Mesenchymal stem cell (in vitro differentiated cells and primary cell): ENCODE measurements around the gene CLIP1.

Source experiments
- DNase-seq: peaks from one replicate; pipeline ENCODE4 v3.0.0-alpha.2; 2013
- H2AFZ ChIP-seq: one replicate; pipeline ENCODE4 v1.6.1; 2013; ENCODE audit warnings: low read depth, mild to moderate bottlenecking, control low read depth, inconsistent platforms, low read length, moderate library complexity
- H2AK5ac ChIP-seq: 2 replicates; pipeline ENCODE4 v1.6.1; 2013; ENCODE audit warnings: low read length, moderate library complexity, mild to moderate bottlenecking, inconsistent platforms; ENCODE audit not compliant: severe bottlenecking
- H2BK120ac ChIP-seq: one replicate; pipeline ENCODE4 v1.6.1; 2013; ENCODE audit warnings: low read depth, mild to moderate bottlenecking, inconsistent platforms, low read length, moderate library complexity
- H2BK12ac ChIP-seq, 2 experiments: one replicate each; pipeline ENCODE4 v1.6.1; 2013; ENCODE audit warnings: inconsistent platforms in 2 of 2, low read length in 2 of 2, mild to moderate bottlenecking in 2 of 2, moderate library complexity in 2 of 2, control low read depth in 1 of 2
- H2BK15ac ChIP-seq: one replicate; pipeline ENCODE4 v1.6.1; 2013; ENCODE audit warnings: mild to moderate bottlenecking, low read depth, inconsistent platforms; ENCODE audit not compliant: poor library complexity, severe bottlenecking
- H2BK5ac ChIP-seq: 2 replicates; pipeline ENCODE4 v1.6.1; 2013; ENCODE audit warnings: low read depth, mild to moderate bottlenecking, low read length, control low read depth, inconsistent platforms; ENCODE audit not compliant: poor library complexity, severe bottlenecking
- H3K14ac ChIP-seq, 2 experiments: one replicate each; pipeline ENCODE4 v1.6.1; 2013; ENCODE audit warnings: inconsistent platforms in 2 of 2, low read length in 2 of 2, control low read depth in 1 of 2, mild to moderate bottlenecking in 1 of 2, moderate library complexity in 1 of 2
- H3K18ac ChIP-seq, 2 experiments: one replicate each; pipeline ENCODE4 v1.6.1; 2013; ENCODE audit warnings: inconsistent platforms in 2 of 2, low read length in 2 of 2, control low read depth in 1 of 2, low read depth in 1 of 2, mild to moderate bottlenecking in 1 of 2
- H3K23ac ChIP-seq, 2 experiments: one replicate each; pipeline ENCODE4 v1.6.1; 2013; ENCODE audit warnings: inconsistent platforms in 2 of 2, low read length in 2 of 2, mild to moderate bottlenecking in 2 of 2, moderate library complexity in 2 of 2, control low read depth in 1 of 2
- H3K27ac ChIP-seq: 2 replicates; pipeline ENCODE4 v1.5.1; 2013; ENCODE audit warnings: mild to moderate bottlenecking, moderate library complexity, low read length, control low read depth, inconsistent platforms; ENCODE audit not compliant: poor library complexity, severe bottlenecking
- H3K27me3 ChIP-seq, 2 experiments: 2 replicates each; pipeline versions ENCODE4 v1.6.1 to v1.7.0; 2013; ENCODE audit warnings: low read length in 2 of 2, mild to moderate bottlenecking in 2 of 2, moderate library complexity in 2 of 2, control low read depth in 1 of 2, inconsistent platforms in 1 of 2; ENCODE audit not compliant: control insufficient read depth in 1 of 2, insufficient read depth in 1 of 2
- H3K36me3 ChIP-seq, 2 experiments: 2 replicates each; pipeline versions ENCODE4 v1.6.1 to v1.7.0; 2013; ENCODE audit warnings: low read length in 2 of 2, control low read depth in 1 of 2, inconsistent platforms in 1 of 2, low read depth in 1 of 2, mild to moderate bottlenecking in 1 of 2; ENCODE audit not compliant: insufficient read depth in 2 of 2, control insufficient read depth in 1 of 2
- H3K4ac ChIP-seq, 2 experiments: one replicate each; pipeline ENCODE4 v1.6.1; 2013; ENCODE audit warnings: inconsistent platforms in 2 of 2, low read length in 2 of 2, mild to moderate bottlenecking in 2 of 2, moderate library complexity in 2 of 2, control low read depth in 1 of 2, low read depth in 1 of 2
- H3K4me1 ChIP-seq: 2 replicates; pipeline ENCODE4 v1.6.1; 2013; ENCODE audit warnings: low read depth, low read length, control low read depth; ENCODE audit not compliant: control insufficient read depth, insufficient read depth
- H3K4me2 ChIP-seq: 2 replicates; pipeline ENCODE4 v1.6.1; 2013; ENCODE audit warnings: low read length, mild to moderate bottlenecking, inconsistent platforms; ENCODE audit not compliant: poor library complexity, severe bottlenecking
- H3K4me3 ChIP-seq, 2 experiments: 2 replicates each; pipeline versions ENCODE4 v1.5.1 to v1.7.0; 2013; ENCODE audit warnings: low read length in 2 of 2, mild to moderate bottlenecking in 2 of 2, control low read depth in 1 of 2, low read depth in 1 of 2; ENCODE audit not compliant: insufficient read depth in 1 of 2
- H3K79me1 ChIP-seq: replicated peaks from 2 replicates; pipeline ENCODE4 v1.6.1; 2013; ENCODE audit warnings: mild to moderate bottlenecking, control low read depth, low read length, inconsistent platforms; ENCODE audit not compliant: poor library complexity, severe bottlenecking
- H3K9ac ChIP-seq: 2 replicates; pipeline ENCODE4 v1.7.0; 2013; ENCODE audit warnings: mild to moderate bottlenecking, low read length, moderate library complexity
- H3K9me3 ChIP-seq: 2 replicates; pipeline ENCODE4 v1.7.0; 2013; ENCODE audit warnings: mild to moderate bottlenecking, low read length; ENCODE audit not compliant: control insufficient read depth
- H4K8ac ChIP-seq: one replicate; pipeline ENCODE4 v1.6.1; 2013; ENCODE audit warnings: inconsistent platforms, mild to moderate bottlenecking, low read length, moderate library complexity
- H4K91ac ChIP-seq: one replicate; pipeline ENCODE4 v1.6.1; 2013; ENCODE audit warnings: mild to moderate bottlenecking, low read length, inconsistent platforms
- WGBS: methylation state at CpG from one replicate; pipeline ENCODE4 v1.1.7; 2013; ENCODE audit warnings: mixed read lengths; 5-methylcytosine and 5-hydroxymethylcytosine counted together

Gene CLIP1

GRCh38 chr12:122393817-122394216, 28.7 kb downstream of the CLIP1 start:
- no peak overlapping the region for H3K4me2 ChIP-seq
- no peak overlapping the region for H3K14ac ChIP-seq

GRCh38 chr12:122392411-122392810, 30.1 kb downstream of the CLIP1 start:
- no peak overlapping the region for H3K4me3 ChIP-seq
- no peak overlapping the region for H3K23ac ChIP-seq
- H2BK15ac ChIP-seq = no peak overlapping the region
- H4K91ac ChIP-seq = no peak overlapping the region
- no peak overlapping the region for H2AFZ ChIP-seq
- no peak overlapping the region for H3K9ac ChIP-seq
- H3K9me3 ChIP-seq = no peaks in the 10 kb centered on the region
- no peak overlapping the region for H2BK120ac ChIP-seq
- H3K14ac ChIP-seq = no peak overlapping the region
- H3K4ac ChIP-seq = no peak overlapping the region
- peaks cover 1% of the 10 kb centered on the region for H3K4me1 ChIP-seq
- no peak overlapping the region for H3K27ac ChIP-seq
- DNase-seq = no peak
- 100% methylated on average over 1 of the region's 5 CpGs for WGBS
- peaks cover 3 to 5% of the 10 kb centered on the region in 2 experiments for H3K36me3 ChIP-seq
- no peak overlapping the region for H2BK5ac ChIP-seq
- H3K4me2 ChIP-seq = no peak overlapping the region
- no peak overlapping the region for H4K8ac ChIP-seq
- no peak overlapping the region for H2AK5ac ChIP-seq
- no peaks in the 10 kb centered on the region for H3K27me3 ChIP-seq
- H3K18ac ChIP-seq = no peak overlapping the region
- no peak overlapping the region for H2BK12ac ChIP-seq
- H3K79me1 ChIP-seq = peaks cover 21% of the 10 kb centered on the region

More at GRCh38 chr12:122393817-122394216, 28.7 kb downstream of the CLIP1 start:
- no peak overlapping the region for H2BK15ac ChIP-seq
- peaks cover 1% of the 10 kb centered on the region for H3K4me1 ChIP-seq
- H2BK120ac ChIP-seq = no peak overlapping the region
- no peaks in the 10 kb centered on the region for H3K27me3 ChIP-seq
- DNase-seq = no peak
- H3K23ac ChIP-seq = no peak overlapping the region
- WGBS = 91% methylated on average over 4 of the region's 4 CpGs
- peak overlapping the region; percentile 39 for H3K9ac ChIP-seq
- H3K27ac ChIP-seq = no peak overlapping the region
- H3K4me3 ChIP-seq = no peak overlapping the region
- no peak overlapping the region for H2AFZ ChIP-seq
- no peaks in the 10 kb centered on the region for H3K9me3 ChIP-seq
- H2BK5ac ChIP-seq = no peak overlapping the region
- H2AK5ac ChIP-seq = no peak overlapping the region
- peaks cover 21% of the 10 kb centered on the region for H3K79me1 ChIP-seq
- H3K4ac ChIP-seq = no peak overlapping the region
- peaks cover 3 to 5% of the 10 kb centered on the region in 2 experiments for H3K36me3 ChIP-seq
- no peak overlapping the region for H4K8ac ChIP-seq
- no peak overlapping the region for H3K18ac ChIP-seq
- H2BK12ac ChIP-seq = no peak overlapping the region
- H4K91ac ChIP-seq = no peak overlapping the region

- H2BK12ac ChIP-seq = no peak overlapping the region
- H3K27me3 ChIP-seq = no peaks in the 10 kb centered on the region
These were observed 32.8 kb downstream of the CLIP1 start for GRCh38 chr12:122389677-122390076.

GRCh38 chr12:122387887-122388286, 34.6 kb downstream of the CLIP1 start:
- no peak for DNase-seq
- Histone ChIP-seq H3K36me3 (peaks cover 3 to 4% of the 10 kb centered on the region in 2 experiments), H2BK15ac (no peak overlapping the region), H3K4me1 (no peaks in the 10 kb centered on the region), H2AK5ac (no peak overlapping the region), H3K4ac (no peak overlapping the region), H2BK120ac (no peak overlapping the region), H3K23ac (no peak overlapping the region), H3K79me1 (peaks cover 24% of the 10 kb centered on the region), H4K8ac (no peak overlapping the region), H4K91ac (no peak overlapping the region), H3K9ac (no peak overlapping the region), H3K4me3 (no peak overlapping the region), H3K18ac (no peak overlapping the region), H3K27ac (no peak overlapping the region), H2BK12ac (no peak overlapping the region), H3K4me2 (no peak overlapping the region), H3K14ac (no peak overlapping the region), H3K9me3 (no peaks in the 10 kb centered on the region), H2BK5ac (no peak overlapping the region), H3K27me3 (no peaks in the 10 kb centered on the region), H2AFZ (no peak overlapping the region)
- WGBS = 97% methylated on average over 5 of the region's 6 CpGs

More at GRCh38 chr12:122389677-122390076, 32.8 kb downstream of the CLIP1 start:
- Histone ChIP-seq H3K79me1 (peaks cover 24% of the 10 kb centered on the region), H3K9ac (no peak overlapping the region), H3K4ac (no peak overlapping the region), H3K18ac (no peak overlapping the region), H3K4me1 (no peaks in the 10 kb centered on the region), H2BK5ac (no peak overlapping the region), H2AK5ac (no peak overlapping the region), H3K27ac (no peak overlapping the region), H2BK120ac (no peak overlapping the region), H3K23ac (no peak overlapping the region), H3K4me3 (no peak overlapping the region), H2BK15ac (no peak overlapping the region), H3K4me2 (no peak overlapping the region), H3K9me3 (no peaks in the 10 kb centered on the region), H2AFZ (no peak overlapping the region), H3K36me3 (peaks cover 3 to 4% of the 10 kb centered on the region in 2 experiments), H4K91ac (no peak overlapping the region), H3K14ac (no peak overlapping the region), H4K8ac (no peak overlapping the region)
- DNase-seq = no peak
- whole genome bisulfite sequencing = 94% methylated on average over 5 of the region's 7 CpGs
